HG02981 (cell line): ENCODE data around the gene IL17D.
"Not testable (repeated sequence)": the region's sequence is repeated elsewhere in the genome, so short reads cannot be mapped to it uniquely, and the experiment has no call there.

ENCODE experiments used
- ATAC-seq: cut with Tn5 transposase; IDR thresholded peaks from one replicate; pipeline ENCODE4 v1.9.1; 2021; ENCODE audit warnings: mild to moderate bottlenecking, moderate library complexity; ENCODE audit not compliant: unreplicated experiment

IL17D gene

DNA sequence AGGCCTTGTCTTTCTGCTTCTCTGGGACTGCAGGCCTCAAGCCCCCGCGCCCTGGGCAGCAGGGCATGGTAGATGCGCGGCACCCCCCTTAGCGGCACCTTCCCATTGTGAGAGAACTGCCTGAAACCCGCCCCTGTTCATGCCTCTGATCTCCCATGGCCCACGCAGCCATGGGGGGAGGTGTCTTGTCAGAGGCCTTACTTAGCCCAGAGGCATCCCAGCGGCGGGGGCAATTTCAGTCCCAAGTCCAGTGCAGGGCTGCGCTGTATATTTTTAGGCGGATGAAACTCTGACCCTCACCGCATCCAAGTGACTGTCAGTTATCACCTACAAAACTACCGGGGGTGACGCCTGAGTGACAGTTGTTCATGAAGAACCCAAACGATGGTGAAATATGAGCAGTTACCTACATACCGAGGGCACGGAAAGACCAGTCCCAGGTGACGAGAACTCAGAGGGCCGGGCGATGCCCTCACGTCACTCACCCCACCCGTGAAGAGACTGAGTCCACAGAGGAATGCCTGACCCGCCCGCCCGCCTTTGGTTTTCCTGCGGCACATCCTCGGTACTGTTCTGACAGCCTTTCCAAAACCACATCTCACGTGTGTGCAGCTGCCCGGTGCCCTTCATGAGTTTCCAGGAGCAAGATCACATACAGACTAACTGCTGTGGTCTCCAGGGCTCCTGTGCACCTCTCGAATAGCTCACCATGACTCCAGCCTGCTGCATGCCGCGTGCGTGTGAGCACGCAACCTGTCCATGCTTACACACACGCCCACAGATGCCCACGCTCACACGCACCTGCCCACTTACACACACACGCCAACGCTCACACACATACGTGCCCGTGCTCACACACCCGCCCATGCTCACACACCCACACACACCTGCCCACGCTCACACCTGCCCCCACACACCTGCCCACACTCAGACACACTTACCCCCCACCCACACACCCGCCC lies 14.4 kb downstream of the IL17D start:
- no peak for ATAC-seq

DNA sequence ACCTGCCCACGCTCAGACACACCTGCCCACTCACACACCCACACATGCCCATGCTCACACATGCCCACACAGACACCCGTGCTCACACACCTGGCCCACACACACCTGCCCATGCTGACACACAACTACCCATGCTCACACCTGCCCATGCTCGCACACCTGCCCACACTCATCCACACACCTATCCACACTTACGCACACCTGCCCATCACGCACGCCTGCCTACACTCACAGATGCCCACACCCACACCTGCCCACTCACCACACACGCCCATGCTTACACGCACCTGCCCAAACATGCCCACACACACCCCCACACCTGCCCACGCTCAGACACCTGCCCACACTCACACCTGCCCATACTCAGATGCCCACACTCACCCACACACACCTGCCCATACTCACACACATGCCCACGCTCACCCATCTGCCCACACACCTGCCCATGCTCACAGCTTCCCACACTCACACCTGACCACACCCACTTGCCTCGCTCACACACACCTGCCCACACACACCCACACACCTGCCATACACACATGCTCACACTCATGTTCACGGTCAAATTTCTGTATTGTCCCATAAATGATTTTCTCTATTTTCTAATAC lies 15.6 kb downstream of the IL17D start:
- ATAC-seq = no peak

DNA sequence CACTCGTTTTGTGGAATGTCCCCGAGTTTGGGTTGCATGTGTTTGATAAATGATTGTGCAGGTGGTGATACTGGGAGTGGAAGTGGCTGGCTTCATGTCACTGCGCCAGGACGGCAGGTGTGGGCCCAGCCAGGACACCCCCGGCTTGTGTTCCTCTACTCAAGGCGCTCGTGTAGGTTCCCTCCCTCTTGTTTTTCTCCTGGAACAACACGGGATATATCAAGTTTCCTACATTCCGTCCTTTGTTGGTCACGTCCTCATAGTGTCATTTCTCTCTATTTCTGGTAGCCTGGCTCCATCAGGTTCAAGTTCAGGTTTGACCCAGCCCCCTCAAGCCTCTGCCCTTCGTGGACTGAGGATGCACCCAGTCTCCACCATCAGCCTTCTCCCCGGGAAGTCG lies 16.3 kb downstream of the IL17D start:
- no peak for ATAC-seq

DNA sequence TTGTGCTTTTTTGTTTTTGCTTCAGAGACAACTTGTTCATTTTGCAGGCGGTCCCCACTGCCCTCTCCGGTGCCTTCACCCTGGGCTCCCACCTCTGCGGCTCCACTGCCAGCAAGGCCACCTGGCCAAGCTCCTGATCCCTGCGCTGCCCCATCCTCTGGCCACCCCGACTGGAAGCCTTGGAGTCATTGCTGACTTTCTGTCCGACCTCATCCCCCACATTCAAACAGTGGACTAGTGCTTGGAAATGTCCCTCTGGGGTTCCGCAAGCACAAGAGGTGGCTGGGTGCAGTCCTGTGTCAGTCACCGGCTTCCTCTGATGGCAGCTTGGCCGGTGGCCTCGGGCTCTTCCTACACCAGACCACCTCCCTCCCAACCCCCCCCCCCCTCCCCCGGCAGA lies 17.0 kb downstream of the IL17D start:
- no peak for ATAC-seq

DNA sequence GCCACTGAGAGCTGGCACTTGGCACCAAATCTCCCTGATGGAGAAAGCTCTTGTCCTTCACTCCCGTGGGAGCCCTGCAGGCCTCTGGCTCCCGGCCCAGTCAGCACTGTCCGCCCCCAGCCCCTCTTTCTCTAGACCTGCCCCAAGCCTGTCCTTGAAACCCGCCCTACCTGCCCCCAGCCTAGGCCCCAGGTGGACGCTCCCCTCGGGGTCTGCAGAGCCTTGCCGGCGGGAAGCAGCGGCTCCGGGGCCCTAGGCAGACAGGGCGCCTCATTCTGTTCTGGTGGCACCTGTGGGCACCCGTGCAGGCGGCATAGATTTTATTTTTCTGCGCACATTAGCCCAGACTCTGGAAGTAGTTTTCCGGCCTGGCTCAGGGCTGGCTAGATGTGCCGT lies 17.6 kb downstream of the IL17D start:
- ATAC-seq = no peak

DNA sequence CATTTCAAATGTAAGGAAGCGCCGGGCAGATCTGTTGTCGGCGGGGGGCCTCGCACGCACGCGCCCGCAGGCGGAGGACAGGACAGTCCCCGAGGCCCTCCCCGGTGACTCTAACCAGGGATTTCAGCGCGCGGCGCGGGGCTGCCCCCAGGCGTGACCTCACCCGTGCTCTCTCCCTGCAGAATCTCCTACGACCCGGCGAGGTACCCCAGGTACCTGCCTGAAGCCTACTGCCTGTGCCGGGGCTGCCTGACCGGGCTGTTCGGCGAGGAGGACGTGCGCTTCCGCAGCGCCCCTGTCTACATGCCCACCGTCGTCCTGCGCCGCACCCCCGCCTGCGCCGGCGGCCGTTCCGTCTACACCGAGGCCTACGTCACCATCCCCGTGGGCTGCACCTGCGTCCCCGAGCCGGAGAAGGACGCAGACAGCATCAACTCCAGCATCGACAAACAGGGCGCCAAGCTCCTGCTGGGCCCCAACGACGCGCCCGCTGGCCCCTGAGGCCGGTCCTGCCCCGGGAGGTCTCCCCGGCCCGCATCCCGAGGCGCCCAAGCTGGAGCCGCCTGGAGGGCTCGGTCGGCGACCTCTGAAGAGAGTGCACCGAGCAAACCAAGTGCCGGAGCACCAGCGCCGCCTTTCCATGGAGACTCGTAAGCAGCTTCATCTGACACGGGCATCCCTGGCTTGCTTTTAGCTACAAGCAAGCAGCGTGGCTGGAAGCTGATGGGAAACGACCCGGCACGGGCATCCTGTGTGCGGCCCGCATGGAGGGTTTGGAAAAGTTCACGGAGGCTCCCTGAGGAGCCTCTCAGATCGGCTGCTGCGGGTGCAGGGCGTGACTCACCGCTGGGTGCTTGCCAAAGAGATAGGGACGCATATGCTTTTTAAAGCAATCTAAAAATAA lies 18.2 kb downstream of the IL17D start:
- ATAC-seq = no peak

DNA sequence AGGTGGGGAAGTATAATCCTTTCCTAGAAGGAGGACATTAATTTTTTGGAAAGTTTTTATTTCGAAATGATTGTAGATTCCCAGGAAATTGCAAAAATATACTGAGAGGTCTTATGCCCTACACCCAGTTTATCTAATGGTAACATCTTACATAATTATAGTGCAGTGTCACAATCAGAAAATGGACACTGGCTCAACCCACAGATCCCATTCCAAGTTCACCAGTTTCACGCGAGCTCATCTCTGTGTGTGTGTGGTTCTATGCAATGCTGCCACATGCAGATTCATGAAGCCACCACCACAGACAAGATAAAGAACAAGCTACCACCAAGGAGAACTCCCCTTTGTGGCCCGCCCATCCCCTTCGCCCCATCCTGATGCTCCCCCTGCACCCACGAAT lies 24.4 kb downstream of the IL17D start:
- no peak for ATAC-seq

DNA sequence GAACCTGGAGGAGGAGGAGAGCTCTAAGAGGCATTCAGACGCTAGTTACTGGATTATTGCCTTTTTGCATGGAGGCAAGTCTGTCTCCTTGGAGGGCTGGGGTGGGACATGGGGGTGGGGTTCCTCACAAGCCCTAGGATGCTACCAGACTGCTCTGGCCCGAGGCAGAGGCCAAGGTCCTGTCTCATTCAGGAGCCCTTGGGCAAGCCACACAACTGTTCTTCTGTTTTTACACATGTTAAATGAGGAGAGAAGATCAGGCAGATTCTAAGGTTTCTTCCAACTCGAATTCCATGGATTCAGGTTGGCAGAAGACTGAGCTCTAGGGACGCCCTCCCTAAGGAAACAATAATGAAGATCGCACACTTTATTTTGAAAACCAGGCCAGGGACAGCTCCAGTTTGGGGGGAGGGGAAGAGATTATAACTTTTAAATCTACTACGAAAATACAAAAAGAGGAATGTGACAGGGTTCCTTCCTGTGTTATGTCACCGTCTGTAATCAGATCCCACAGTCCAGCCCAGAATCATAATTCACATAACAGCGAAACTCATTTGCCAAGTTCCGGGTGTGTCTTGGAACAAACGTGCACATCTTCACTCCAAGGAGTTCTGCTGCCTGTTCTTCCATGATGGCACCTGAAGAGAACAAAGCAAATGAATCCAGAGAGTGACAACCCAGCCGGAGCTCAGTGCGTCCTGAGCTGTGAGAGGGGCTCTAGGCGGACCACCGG lies 25.2 kb downstream of the IL17D start:
- ATAC-seq = no peak

DNA sequence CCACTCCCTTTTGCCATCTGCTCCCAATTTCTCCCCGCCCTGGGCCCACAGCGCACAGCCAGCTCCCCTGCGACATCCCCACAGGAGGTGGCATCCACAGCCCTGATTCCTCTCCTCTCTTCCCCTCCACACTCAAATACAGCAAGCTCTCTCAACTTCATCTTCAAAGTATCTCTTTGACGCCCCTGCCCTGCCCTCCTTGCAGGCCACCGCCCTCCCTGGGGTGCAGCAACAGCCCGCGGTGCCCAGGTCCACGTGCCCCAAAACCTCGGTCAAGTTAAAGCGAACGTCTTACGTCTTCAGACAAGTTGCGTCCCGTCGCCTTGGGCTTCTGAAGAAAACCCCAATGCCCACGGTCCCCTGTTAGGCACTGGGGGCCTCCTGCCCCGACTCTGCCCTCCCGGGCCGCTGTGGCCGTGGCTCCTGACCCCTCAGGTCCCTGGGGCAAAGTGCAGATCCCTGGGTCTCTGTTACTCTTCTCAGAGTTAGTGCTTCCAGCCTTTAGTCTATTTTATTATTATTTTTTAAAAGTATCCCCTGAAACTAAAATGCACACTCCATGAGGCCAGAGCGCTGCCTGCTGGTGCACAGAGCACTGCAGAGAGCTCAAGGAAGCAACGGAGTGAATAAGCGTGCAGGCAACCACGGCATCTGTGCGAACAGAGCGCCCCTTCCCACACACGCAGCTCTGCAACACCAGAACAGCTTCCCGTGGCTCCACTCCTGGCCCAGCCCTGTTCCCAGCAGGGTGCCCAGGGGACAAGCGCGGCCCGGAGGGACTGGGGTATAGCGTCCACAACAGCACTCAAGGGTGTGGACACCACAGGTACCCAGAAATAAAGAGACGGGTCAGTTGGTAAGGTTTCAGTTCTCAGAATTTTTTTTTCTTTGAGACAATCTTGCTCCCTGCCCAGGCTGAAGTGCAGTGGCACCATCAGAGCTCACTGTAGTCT lies 26.4 kb downstream of the IL17D start:
- ATAC-seq = no peak

DNA sequence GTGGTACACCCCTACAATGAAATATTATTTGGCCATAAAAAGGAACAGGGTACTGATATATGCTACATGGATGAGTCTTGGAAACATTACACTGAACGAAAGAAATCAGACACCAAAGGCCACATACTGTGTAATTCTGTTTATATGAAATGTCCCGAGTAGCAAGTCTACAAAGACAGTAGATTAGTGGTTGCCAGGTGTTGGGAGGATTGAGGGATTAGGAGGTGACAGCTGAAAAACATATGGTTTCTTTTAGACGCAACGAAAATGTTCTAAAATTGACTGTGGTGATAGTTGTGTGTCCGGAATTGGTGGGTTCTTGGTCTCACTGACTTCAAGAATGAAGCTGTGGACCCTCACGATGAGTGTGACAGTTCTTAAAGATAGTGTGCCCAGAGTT lies 35.1 kb downstream of the IL17D start:
- ATAC-seq = no peak

DNA sequence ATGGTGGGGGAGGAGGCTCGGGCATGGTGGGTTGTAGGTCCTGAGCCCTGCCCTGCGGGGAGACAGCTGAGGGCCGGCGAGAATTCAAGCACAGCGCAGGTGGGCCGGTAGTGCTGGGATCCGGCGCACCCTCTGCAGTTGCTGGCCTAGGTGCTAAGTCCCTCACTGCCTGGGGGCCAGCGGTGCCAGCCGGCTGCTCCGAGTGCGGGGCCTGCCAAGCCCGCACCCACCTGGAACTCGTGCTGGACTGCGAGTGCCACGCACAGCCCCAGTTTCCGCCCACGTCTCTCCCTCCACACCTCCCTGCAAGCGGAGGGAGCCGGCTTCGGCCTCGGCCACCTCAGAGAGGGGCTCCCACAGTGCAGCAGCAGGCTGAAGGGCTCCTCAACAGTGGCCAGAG lies 36.5 kb downstream of the IL17D start:
- ATAC-seq = no peak

DNA sequence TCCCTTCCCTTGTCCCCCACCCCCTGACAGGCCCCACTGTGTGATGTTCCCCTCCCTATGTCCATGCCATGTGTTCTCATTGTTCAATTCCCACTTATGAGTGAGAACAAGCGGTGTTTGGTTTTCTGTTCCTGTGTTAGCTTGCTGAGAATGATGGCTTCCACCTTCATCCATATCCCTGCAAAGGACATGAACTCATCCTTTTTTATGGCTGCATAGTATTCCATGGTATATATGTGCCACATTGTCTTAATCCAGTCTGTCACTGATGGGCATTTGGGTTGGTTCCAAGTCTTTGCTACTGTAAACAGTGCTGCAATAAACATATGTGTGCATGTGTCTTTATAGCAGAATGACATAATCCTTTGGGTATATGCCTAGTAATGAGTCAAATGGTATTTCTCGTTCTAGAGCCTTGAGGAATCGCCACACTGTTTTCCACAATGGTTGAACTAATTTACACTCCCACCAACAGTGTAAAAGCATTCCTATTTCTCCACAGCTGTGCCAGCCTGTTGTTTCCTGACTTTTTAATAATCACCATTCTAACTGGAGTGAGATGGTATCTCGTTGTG lies 40.4 kb downstream of the IL17D start:
- ATAC-seq = not testable (repeated sequence)

DNA sequence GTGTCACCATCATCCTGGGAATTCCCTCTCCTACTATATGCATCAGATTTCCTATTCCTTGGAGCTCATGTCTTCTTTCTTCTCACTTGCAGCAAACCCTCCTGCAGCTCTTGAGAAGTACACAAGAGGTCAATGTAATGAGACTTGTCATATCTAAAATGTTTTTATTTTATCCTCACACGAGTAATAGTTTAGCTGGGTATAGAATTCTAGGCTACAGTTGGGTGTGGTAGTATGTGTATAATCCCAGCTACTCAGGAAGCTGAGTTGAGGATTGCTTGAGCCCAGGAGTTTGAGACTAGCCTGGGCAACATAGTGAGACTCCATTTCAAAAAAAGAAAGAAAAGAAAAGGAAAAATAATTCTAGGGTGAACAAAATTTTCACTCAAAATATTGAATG lies 45.9 kb downstream of the IL17D start:
- ATAC-seq = no peak

DNA sequence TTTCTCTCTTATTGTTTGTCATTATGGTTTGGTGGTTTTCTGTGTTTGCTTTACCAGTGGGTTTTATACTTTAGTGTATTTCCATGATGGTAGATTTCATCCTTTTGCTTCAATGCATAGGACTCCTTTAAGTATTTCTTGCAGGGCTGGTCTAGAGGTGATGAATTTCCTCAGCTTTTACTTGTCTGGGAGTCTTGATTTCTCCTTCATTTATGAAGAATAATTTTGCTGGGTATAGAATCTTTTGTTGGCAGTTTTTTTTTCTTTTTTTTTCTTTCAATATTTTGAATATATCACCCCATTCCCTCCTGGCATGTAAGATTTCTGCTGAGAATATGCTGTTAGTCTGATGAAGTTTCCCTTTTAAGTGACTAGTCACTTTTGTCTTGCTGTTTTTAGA lies 50.5 kb downstream of the IL17D start:
- no peak for ATAC-seq

DNA sequence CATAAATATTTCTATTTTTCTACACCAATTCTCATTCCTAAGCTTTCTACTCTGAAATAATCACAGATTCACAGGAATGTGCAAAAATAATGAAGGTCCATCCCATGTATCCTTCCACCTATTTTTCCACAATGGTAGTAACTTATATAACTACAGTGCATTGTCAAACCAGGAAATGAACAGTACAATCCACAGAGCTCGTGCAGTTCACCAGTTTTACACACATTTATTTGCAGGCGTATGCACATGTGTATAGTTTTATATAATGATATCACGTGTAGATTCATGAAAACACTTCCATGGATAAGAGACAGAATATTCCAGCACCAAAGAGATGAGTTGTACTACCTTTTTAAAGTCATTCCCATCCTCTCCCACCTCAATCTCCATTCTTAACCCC lies 57.4 kb downstream of the IL17D start:
- no peak for ATAC-seq

DNA sequence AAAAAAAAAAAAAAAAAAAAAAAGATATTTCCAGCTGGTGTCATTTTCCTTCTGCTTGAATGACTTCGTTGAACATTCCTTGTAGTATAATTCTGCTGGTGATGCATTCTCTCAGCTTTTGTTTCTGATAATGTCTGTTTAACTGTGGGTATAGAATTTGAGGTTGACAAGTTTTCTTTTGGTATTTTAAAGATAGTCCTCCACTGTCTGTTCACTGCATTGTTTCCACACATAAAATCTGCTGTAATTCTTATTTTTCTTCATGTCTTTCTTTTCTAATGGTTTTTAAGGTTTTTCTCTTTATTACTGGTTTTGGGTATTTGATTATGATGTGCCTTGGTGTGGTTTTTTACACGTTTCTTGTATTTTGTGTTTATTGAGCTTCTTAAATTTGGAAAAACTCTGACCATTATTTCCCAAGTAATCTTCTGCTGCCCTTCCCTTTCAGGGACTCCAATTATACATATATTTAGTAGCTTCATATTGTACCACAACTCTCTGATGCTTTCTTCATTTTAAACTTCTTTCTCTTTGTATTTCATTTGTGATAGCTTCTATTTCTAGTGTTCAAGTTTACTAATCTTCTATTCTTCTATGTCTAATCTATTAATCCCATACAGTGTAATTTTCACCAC lies 63.9 kb downstream of the IL17D start:
- no peak for ATAC-seq

DNA sequence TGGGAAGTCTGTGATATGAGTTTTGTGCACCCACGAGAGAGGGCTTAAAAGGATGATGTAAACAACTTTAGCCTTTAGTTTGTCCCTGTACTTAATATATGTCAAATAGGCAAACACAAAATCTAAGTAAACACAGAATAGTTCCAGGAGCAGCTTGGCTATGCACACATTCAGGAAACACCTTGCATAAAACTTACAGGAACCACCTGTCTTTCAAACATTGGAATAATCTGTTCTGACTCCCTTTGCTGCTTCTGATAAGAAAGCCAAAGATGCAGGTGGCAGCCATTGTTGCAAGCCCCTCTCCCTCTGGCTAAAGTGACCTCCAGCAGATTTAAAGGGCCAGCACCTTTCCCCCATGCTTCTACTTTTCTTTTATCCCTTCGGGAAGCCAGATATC lies 65.6 kb downstream of the IL17D start:
- ATAC-seq = no peak

DNA sequence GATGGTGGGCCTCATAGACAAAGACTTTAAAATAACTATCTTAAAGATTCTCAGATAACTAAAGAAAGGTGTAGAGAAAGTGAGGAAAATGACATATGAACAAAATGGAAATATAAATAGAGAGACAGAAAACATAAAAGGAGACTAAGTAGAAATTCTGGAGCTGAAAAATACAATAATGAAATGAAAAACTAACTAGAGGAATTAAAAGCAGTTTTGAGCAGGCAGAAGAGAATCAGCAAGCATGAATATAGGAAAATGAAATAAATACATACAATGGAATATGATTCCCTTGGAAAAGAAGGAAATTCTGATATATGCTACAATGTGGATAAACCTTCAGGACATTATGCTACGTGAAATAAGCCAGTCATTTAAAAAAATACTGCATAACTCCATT lies 66.3 kb downstream of the IL17D start:
- no peak for ATAC-seq
